ENCODE results near the gene CYB5B. TPM values are rescaled to one million over a fixed set of nuclear protein-coding genes. Genes with fewer than 3 reads are reported as not detected.

CYB5B gene
- total RNA-seq, 3 donors from 2014 or later: 28.2 to 48.0 (median 34.7) TPM

- Histone ChIP-seq H3K27me3 (no peaks in the 10 kb centered on the region), H3K27ac (no peak overlapping the region), H3K36me3 (no peaks in the 10 kb centered on the region), H3K9me3 (no peaks in the 10 kb centered on the region), H3K4me3 (no peak overlapping the region), H3K4me1 (peaks cover 3 to 7% of the 10 kb centered on the region in 2 donors)
- DNase-seq (ENCODE audit: low spot score in 2 of 2): no peak
- TF ChIP-seq POLR2AphosphoS5 (IDR thresholded peaks at IDR 0.05): no peak
- intact Hi-C loops (cut with DNase I; ENCODE audit: low total_unique reads): loop anchor here (10.0 kb wide), 1 partner anchor 81 kb away; no protein-coding TSS in a partner anchor
Observed at GRCh38 chr16:69485361-69485760, 60.9 kb downstream of the CYB5B start.

GRCh38 chr16:69485816-69486215 lies 61.4 kb downstream of the CYB5B start:
- intact Hi-C loops (cut with DNase I; ENCODE audit: low total_unique reads): loop anchor here (10.0 kb wide), 1 partner anchor 81 kb away; no protein-coding TSS in a partner anchor
- H3K27me3 ChIP-seq: no peaks in the 10 kb centered on the region
- no peak for DNase-seq (ENCODE audit: low spot score in 2 of 2)
- peaks cover 3 to 7% of the 10 kb centered on the region in 2 donors for H3K4me1 ChIP-seq
- no peaks in the 10 kb centered on the region for H3K36me3 ChIP-seq
- no peak overlapping the region for H3K27ac ChIP-seq
- H3K9me3 ChIP-seq: no peaks in the 10 kb centered on the region
- no peak overlapping the region for H3K4me3 ChIP-seq
- TF ChIP-seq CTCF (IDR thresholded peaks at IDR 0.05) (no peak), POLR2A (IDR thresholded peaks at IDR 0.05) (no peak), POLR2AphosphoS5 (IDR thresholded peaks at IDR 0.05) (no peak)

GRCh38 chr16:69486272-69486671 lies 61.9 kb downstream of the CYB5B start:
- H3K4me3 ChIP-seq: no peak overlapping the region
- no peak overlapping the region for H3K27ac ChIP-seq
- H3K9me3 ChIP-seq: no peaks in the 10 kb centered on the region
- DNase-seq (ENCODE audit: low spot score in 2 of 2): no peak
- no peaks in the 10 kb centered on the region for H3K27me3 ChIP-seq
- intact Hi-C loops (cut with DNase I; ENCODE audit: low total_unique reads): loop anchor here (10.0 kb wide), 1 partner anchor 81 kb away; no protein-coding TSS in a partner anchor
- peaks cover 3 to 7% of the 10 kb centered on the region in 2 donors for H3K4me1 ChIP-seq
- H3K36me3 ChIP-seq: no peaks in the 10 kb centered on the region
- no peak for TF ChIP-seq CTCF (IDR thresholded peaks at IDR 0.05)
- no peak for TF ChIP-seq POLR2A (IDR thresholded peaks at IDR 0.05)
- TF ChIP-seq POLR2AphosphoS5 (IDR thresholded peaks at IDR 0.05): no peak

GRCh38 chr16:69486724-69487123 lies 62.3 kb downstream of the CYB5B start:
- intact Hi-C loops (cut with DNase I; ENCODE audit: low total_unique reads): loop anchor here (10.0 kb wide), 1 partner anchor 82 kb away; no protein-coding TSS in a partner anchor
- DNase-seq (ENCODE audit: low spot score in 2 of 2): no peak
- Histone ChIP-seq H3K9me3 (no peaks in the 10 kb centered on the region), H3K27me3 (no peaks in the 10 kb centered on the region), H3K4me1 (peaks cover 0 to 2% of the 10 kb centered on the region in 2 donors), H3K4me3 (no peak overlapping the region), H3K36me3 (no peaks in the 10 kb centered on the region), H3K27ac (no peak overlapping the region)
- TF ChIP-seq CTCF (IDR thresholded peaks at IDR 0.05): no peak
- no peak for TF ChIP-seq POLR2A (IDR thresholded peaks at IDR 0.05)
- no peak for TF ChIP-seq POLR2AphosphoS5 (IDR thresholded peaks at IDR 0.05)

GRCh38 chr16:69490707-69491324 lies 66.4 kb downstream of the CYB5B start:
- TF ChIP-seq POLR2A (IDR thresholded peaks at IDR 0.05): no peak
- no peak for TF ChIP-seq CTCF (IDR thresholded peaks at IDR 0.05)
- TF ChIP-seq POLR2AphosphoS5 (IDR thresholded peaks at IDR 0.05): no peak
- DNase-seq (ENCODE audit: low spot score in 2 of 2): no peak
- Histone ChIP-seq H3K27ac (peak overlapping the region in 1 of 2 donors; percentile 32), H3K4me1 (no peaks in the 10 kb centered on the region), H3K9me3 (no peaks in the 10 kb centered on the region), H3K36me3 (no peaks in the 10 kb centered on the region), H3K27me3 (no peaks in the 10 kb centered on the region), H3K4me3 (no peak overlapping the region)
- intact Hi-C loops (cut with DNase I; ENCODE audit: low total_unique reads): no loop called here

Data from breast epithelium (tissue), 4 donors.